Erythroblast (primary cell): Measurements from ENCODE around the gene CCDC134.

Experiments
- GATA1 ChIP-seq: IDR thresholded peaks from 2 replicates; pipeline ENCODE4 v1.6.1; 2011; ENCODE audit warnings: low read depth, mild to moderate bottlenecking, control low read depth, low read length, moderate library complexity
- POLR2A ChIP-seq: IDR thresholded peaks from 2 replicates; pipeline ENCODE4 v1.6.1; 2011; ENCODE audit warnings: mild to moderate bottlenecking, low read length

DNA sequence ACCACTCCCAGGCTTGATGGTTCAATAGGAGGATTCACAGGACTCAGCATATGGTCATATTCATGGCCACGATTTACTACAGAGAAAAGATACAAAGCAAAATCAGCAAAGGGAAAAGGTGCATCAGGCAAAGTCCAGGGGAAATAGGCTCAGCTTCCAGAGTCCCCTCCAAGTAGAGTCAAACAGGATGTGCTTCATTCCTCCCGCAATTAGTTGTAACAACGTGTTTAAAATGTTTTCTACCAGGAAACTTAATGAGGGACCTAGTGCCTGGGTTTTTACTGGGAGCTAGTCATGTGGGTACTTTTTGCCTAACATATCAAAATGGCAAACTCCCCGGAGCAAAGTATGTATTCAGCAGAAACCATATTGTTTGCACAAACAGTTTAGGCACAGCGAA, 17.5 kb downstream of the CCDC134 start:
- no peak for TF ChIP-seq POLR2A
- no peak for TF ChIP-seq GATA1
